H4 (cell line): Measurements from ENCODE around the gene ADAM22. TPM values are rescaled to one million over a fixed set of nuclear protein-coding genes. Genes with fewer than 3 reads are reported as not detected.
A peak's percentile ranks its signal among the peaks of the same experiment; 100 is the strongest.
"Not testable (repeated sequence)": the region's sequence is repeated elsewhere in the genome, so short reads cannot be mapped to it uniquely, and the experiment has no call there.

Source experiments
- DNase-seq: peaks from one replicate; pipeline ENCODE4 v3.0.0-alpha.2; 2015; ENCODE audit warnings: low spot score
- total RNA-seq: library from RNA; depleted of rRNA; stranded (reverse); fragments of >200 nt; shearing (Covaris generic); gene quantifications from 2 replicates; pipeline ENCODE4 v1.2.3, GENCODE V29; 2014; rRNA removed

Gene ADAM22
- total RNA-seq, result 9.1 and 15.0 TPM in 2 replicates

GRCh38 chr7:87933953-87934698, at the start of gene ADAM22:
Gene ADAM22 (plus strand): TSS chr7:87934251. CDS start chr7:87934466, 215 bp downstream.
- DNase-seq, result peak; percentile 96

- DNase-seq, result no peak
Measured at GRCh38 chr7:87885018-87885417, 49.0 kb upstream of the ADAM22 start.

- DNase-seq, result peak; percentile 28
Measured at GRCh38 chr7:87886875-87887274, 47.2 kb upstream of the ADAM22 start.

GRCh38 chr7:87895363-87895762, 38.7 kb upstream of the ADAM22 start:
- no peak for DNase-seq

GRCh38 chr7:87899255-87899654, 34.8 kb upstream of the ADAM22 start:
- DNase-seq, result no peak

- not testable (repeated sequence) for DNase-seq
Measured at GRCh38 chr7:87907136-87907906, 26.7 kb upstream of the ADAM22 start.

- DNase-seq, result not testable (repeated sequence)
Measured at GRCh38 chr7:87908814-87909213, 25.2 kb upstream of the ADAM22 start.

- DNase-seq, result no peak
Measured at GRCh38 chr7:87912121-87912520, 21.9 kb upstream of the ADAM22 start.

- no peak for DNase-seq
Measured at GRCh38 chr7:87918740-87919139, 15.3 kb upstream of the ADAM22 start.

- DNase-seq, result no peak
Measured at GRCh38 chr7:87919875-87920274, 14.2 kb upstream of the ADAM22 start.

GRCh38 chr7:87920578-87920977, 13.5 kb upstream of the ADAM22 start:
- no peak for DNase-seq

GRCh38 chr7:87922759-87923395, 11.2 kb upstream of the ADAM22 start:
- DNase-seq, result not testable (repeated sequence)

GRCh38 chr7:87926581-87927461, 7.2 kb upstream of the ADAM22 start:
- peak; percentile 45 for DNase-seq

- no peak for DNase-seq
Measured at GRCh38 chr7:87933605-87933952, 472 bp upstream of the ADAM22 start.

GRCh38 chr7:87934699-87935383, 790 bp downstream of the ADAM22 start:
- no peak for DNase-seq

GRCh38 chr7:87935384-87935706, 1.3 kb downstream of the ADAM22 start:
- DNase-seq, result no peak

- no peak for DNase-seq
Measured at GRCh38 chr7:87941138-87941537, 7.1 kb downstream of the ADAM22 start.

- no peak for DNase-seq
Measured at GRCh38 chr7:87944547-87944946, 10.5 kb downstream of the ADAM22 start.

GRCh38 chr7:87945926-87946325, 11.9 kb downstream of the ADAM22 start:
- not testable (repeated sequence) for DNase-seq

- no peak for DNase-seq
Measured at GRCh38 chr7:87948371-87948770, 14.3 kb downstream of the ADAM22 start.

GRCh38 chr7:87959336-87959735, 25.3 kb downstream of the ADAM22 start:
- DNase-seq, result no peak
